Measurements from ENCODE around the gene RSU1.

Gene RSU1

DNA sequence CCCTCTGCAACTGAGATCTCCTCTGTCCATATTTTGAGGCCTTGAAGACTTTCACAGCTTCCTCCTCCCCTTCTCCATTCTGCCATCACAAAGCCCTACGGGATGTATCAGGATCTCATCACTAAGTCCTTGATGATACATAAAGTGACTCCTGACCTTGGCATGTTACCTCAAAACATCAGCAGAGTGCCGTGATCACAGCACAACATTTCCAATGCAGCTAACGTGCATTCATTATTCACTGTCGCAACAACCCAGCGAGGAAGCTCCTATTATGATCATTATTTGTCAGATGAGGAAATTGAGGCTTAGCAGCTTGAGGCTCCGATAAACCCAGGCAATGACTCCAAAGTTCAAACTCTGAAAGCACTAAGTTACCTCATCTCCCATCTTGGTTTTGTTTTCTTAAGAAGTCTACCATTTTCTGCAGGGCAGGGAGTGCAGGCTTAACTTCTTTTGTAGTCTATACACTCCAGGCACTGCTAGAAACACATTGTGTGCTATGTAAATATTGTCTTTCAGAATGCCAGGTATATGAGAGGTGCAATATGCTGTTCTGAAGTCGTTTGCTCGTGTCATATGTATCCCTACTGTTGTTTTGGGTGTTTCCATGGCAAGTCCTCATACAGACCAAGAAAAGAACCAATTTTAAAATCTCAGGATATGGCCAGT is 215.0 kb downstream of the RSU1 start:
- DNase-seq (ENCODE audit: low spot score), result no peak

DNA sequence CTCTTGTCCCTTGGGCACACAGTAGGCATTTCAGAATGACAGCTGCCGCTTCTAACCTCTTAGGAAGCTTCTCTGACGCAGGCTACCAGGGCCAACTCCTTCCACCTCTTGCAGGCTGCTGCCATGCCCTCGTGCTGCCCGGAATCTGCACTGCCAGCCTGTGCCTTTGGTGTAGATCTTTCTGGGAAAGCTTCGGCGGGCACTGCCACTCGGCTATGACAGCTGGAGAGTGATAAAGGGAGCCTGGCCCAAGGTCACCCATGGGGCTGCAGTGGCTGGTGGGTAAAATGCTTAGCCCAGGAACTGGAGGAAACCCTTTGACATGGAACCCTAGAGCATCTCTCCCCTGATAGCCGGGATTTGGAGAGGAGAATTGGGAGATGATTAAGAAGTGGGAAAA is 217.6 kb downstream of the RSU1 start:
- DNase-seq (ENCODE audit: low spot score), result no peak

DNA sequence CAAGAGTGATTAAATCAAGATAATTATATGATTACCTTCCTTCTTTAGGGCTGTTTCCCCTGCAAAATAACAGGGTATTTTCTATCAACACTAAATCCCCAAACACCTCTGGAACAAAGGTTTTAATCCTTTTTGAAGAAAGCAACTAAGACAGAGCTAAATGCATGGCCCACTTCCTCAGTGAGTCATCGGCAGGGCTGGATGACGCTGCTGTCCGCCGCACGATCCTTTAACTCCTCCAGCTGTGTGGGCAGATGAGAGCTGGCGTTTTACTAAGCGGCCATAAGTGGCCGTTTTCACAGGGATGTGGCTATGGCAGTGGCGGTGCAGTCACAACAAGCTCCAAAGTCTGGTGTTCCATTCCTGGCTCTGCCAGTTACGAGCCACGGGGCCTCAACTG is 219.6 kb downstream of the RSU1 start:
- DNase-seq (ENCODE audit: low spot score), result no peak

DNA sequence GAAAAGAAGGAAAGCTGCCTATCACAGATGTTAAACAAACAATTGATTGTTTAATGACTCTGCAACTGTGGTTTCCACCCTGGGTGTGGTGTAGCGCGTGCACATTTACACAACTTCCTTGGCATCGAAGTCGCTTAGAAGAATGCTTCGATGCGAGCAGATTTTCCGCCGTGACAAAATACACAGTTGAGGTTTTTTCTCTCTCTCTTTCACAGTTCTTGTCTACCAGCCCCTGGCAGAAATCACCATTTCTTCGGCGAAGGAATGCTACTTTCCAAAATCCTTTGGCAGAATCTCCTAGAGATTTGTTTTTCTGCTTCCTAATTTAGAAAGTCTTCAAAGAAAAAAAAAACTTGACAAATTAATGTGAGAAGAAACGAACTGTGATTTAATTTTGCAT is 224.8 kb downstream of the RSU1 start:
- no peak for DNase-seq (ENCODE audit: low spot score)

DNA sequence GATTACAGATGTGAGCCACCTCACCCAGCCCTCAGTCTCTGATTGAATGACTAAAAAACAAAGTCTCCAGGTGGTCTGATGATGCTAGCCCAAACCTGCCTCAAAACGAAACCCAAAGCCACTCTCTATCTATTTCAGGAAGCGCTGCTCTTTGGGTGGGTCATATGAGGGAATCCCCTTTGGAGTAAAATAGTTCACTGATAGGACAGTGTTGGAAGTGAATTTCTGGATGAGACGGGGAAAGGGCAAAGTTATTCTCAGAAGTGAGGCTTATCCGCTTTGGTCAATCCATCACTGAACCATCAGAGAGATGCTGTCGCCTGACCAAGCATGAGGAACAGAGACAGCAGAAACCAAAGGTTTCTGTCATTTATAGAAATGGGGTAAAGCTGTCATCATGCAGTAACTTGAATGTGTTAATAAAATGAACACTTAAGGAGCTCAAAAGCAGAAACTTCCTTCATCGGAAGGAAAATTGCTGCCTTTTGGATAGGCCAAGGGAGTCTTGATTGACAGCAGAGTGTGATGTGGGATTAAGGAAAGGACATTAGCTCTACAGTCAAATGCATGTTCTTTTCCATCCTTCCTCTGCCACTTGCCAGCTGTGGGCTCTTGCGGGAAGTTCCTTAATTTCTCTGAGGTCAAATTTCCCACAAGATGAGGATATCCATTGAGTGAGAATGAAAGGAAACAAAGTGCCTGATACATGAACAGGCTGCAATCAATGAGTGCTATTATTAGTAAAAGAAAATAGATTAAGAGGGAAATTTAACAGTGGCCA is 230.7 kb downstream of the RSU1 start:
- no peak for DNase-seq (ENCODE audit: low spot score)

DNA sequence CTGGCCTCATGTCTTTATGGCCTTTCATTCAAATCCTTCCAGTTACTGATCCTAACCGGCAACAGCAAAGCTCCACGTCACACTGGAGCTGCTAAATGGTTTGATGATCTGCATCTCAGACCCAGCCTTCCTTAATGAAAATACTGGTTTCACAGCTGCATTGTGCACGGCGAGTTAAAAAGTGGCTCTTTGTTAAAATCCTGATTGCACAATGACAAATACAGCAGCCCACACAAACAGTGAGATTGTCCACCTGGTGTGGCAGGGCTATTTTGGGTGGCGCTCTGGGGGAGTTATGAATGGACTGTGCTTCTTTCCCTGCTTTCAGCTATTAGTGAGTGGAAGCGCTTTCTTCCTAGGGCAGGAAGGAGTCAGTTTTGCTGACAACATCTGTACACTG is 232.1 kb downstream of the RSU1 start:
- no peak for DNase-seq (ENCODE audit: low spot score)

DNA sequence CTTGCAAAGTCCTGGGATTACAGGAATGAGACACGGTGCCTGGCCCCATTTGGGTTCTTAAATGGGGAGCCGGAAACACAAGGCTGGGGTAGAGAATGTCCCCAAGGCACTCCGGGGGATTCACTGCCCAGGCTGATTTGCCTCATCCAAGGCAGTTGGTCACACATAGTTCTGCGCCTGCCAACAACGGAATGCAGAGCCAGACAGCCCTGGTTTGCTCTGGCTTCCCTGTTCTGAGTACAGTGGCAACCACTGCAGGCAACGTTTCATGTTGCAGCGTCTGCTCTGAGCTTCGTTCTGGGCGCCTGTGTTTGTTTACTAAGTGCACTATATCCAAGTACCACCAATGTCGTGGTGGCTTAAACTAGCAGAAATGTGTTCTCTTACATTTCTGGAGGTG is 233.8 kb downstream of the RSU1 start:
- DNase-seq (ENCODE audit: low spot score), result no peak

DNA sequence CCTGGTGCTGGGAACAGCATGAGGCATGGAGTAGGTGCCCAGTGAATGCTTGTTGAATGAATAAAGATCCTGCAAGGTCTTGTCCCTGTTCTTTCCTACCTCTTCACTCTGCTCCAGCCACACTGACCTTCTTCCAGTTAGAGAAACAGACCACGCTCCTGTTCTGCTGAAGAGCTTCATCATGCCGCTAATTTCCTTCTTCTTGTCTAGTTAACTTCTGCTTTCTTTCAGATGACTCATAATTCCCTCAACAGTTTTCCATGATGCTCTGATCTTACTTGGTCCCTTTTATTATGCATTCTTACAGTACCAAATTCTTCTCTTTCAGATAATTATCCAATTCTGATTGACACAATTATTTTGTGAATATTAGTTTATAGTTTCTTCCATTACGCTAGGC is 236.0 kb downstream of the RSU1 start:
- no peak for DNase-seq (ENCODE audit: low spot score)

DNA sequence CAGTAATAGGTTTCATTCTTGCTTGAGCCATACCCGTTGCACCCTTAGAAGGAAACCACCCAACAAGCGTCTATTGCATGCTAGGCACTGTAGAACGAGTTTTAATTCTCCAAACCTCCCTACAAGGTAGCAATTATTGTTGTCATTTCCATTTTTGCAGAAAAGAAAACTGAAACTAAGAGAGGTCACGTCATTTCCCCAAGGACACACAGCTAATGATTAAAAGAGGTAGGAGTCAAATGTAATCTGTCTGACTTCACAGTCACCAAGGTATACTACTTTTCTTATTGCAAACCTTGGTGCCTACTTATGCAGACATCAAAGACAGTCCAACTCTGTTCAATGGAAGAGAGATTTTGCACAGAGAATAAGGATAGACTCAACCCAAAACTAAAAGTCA is 246.5 kb downstream of the RSU1 start:
- no peak for DNase-seq (ENCODE audit: low spot score)

DNA sequence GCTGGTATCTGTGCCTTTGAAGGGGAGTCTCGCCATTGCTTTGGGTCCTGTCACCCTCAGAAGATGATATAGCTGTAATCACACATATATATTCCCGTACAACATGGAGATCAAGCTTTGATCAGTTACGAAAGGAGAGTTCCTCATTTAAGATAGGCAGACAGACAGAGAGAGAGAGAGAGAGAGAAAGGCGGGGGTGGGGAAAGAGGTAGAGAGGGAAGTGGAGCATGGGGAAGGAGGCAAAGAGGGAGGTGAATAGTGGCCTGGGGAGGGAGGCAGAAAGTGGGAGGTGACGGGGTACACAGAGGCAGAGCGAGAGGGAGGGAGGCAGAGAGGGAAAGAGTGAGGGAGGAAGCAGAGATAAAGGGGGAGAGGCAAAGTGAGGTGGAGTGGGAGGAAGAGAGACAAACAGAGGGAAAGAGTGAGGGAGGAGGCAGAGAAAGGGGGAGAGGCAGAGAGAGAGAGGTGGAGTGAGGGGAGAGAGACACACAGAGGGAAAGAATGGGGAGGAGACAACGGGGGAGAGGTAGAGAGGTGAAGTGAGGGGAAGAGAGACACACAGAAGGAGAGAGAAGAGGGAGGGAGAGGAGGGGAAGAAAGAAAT is 250.9 kb downstream of the RSU1 start:
- DNase-seq (ENCODE audit: low spot score), result no peak

DNA sequence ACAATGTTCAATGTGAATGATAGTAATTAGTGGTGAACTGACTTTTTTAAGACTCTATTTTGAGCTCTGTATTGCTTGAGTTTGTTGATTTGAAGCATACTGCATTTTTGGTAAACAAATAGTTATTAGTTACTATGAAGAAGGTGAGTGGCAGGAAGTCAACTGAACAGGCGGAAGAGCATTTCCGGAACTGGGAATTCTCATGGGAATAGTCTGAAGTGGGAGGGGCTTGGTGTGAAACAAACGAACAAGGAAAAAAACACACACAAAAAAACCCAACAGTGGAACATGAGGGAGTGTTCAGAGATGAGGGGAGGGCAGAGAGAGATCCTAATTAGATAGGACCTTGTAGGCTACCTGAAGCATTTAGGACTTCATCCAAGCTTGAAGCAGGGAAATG is 251.6 kb downstream of the RSU1 start:
- no peak for DNase-seq (ENCODE audit: low spot score)

DNA sequence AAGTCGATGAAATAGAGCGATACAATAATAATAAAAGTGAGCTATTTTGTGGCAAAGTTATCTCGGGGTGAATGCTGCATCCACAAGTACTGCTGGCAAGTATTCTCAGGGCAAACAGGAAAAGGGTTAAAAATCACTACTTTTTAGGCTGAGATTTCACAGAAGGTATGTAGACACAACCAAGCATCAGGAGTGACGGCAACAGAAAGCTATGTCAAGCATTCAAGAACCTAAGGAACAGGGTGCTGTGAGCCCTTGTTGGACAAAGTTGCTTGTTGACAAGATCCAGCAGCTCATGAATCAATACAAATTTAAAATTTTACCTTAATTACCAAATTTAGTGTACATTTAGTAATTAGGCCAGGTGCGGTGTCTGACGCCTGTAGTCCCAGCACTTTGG is 254.3 kb downstream of the RSU1 start:
- DNase-seq (ENCODE audit: low spot score), result no peak

DNA sequence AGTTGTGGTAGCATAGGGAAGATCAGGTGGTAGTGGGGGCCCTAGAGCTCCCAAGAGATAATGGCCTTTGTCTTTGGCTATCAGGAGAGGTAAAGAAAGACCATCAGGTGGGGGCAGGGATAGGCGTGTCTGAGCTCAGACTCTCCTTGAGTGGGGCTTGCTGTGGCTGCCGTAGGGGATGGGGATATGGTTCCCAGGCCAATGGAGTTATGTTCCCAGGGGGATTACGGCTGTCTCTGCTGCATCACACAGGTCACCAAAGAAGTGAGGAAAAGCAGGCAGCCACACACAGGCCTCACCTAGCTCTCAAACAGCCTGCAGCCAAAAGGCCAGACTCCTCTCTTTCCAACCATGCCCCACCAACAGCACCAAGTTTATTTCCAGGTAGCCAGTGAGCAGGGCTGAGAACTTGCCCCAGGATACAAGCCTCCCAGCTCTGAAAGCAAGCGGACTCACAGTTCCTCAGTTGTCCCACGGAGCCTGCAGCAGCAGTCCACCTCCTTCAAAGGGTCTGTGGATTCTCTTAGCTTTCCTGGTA is 257.9 kb downstream of the RSU1 start:
- no peak for DNase-seq (ENCODE audit: low spot score)

DNA sequence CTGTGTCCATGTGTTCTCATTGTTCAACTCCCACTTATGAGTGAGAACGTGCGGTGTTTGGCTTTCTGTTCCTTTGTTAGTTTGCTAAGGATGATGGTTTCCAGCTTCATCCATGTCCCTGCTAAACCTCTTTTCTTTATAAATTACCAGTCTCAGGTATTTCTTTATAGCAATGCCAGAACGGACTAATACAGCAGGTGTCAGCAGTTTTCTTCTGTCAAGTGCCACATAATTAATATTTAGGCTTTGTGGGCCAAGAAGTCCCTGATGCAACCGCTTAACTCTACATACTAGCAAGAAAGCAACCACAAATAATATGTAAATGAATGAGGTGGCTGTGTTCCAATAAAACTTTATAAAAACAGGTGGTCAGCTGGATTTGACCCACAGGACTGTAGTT is 269.3 kb downstream of the RSU1 start:
- no peak for DNase-seq (ENCODE audit: low spot score)

DNA sequence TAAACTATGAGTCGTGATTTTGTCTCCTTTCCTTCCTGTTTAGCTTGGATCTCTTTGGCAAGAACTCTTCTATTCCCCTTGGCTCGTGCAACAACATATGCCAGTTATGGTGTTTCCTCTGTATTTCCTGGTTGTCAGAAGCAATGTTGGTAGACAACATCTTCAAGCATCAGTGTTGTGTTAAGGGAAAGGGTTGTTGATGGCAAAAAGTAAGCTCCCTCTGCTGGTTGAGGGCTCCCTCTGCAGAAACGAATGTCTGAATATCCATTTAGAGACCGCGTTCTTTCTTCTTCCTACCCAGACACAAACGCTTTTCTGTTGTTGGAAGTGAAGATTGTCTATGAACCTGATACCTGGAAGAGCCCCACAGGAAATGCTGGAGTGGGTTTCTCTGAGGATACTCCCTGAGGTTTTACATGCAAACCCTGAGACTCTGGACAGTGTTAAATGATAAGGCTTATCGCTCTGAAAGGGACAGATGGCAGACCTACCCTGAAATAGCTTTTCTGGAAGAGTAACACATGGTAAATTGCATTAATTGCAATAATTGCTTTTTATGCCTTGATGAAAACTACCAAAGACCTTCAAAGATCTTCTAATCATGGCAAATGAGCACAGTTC is 272.0 kb downstream of the RSU1 start:
- peak; percentile 6 for DNase-seq (ENCODE audit: low spot score)

DNA sequence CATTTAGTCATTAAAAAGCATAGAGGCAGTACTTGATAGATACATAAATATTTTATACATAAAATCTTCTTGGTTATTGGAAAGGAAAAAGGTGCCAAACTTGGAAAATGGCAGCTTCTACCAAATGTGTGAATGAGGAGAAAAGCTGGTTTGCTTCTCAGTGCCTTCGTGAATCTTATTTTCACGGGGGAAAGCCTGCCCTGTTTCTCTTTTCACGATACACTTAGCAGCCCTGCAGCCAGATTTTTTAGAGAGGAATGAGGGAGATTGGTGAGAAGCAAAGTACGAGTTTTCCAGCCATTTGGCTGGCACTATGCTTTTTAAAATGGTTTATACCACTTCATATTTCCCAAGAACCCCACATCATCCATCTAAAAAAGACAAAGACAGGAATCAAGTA is 272.6 kb downstream of the RSU1 start:
- DNase-seq (ENCODE audit: low spot score), result no peak

DNA sequence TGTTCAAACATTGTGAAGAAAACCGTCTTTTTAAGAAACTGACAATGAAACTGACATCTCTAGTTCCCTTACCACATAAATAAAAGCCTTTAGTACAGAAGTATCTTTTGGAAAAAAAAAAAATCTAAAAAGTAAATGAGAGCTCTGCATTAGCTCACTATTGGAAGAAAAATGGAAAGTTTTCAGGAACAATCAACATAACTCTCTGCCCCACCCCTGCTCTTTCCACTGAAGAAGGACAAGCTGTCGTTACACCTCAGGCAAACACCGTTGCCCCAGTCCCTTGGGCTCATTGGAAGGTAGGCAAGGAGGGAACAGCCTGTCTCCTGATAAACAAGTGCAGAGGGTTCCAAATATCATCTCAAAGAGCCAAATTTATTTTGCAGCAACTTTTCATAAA is 273.1 kb downstream of the RSU1 start:
- DNase-seq (ENCODE audit: low spot score), result no peak
